ENCODE data around the gene PCARE.

PCARE gene

DNA sequence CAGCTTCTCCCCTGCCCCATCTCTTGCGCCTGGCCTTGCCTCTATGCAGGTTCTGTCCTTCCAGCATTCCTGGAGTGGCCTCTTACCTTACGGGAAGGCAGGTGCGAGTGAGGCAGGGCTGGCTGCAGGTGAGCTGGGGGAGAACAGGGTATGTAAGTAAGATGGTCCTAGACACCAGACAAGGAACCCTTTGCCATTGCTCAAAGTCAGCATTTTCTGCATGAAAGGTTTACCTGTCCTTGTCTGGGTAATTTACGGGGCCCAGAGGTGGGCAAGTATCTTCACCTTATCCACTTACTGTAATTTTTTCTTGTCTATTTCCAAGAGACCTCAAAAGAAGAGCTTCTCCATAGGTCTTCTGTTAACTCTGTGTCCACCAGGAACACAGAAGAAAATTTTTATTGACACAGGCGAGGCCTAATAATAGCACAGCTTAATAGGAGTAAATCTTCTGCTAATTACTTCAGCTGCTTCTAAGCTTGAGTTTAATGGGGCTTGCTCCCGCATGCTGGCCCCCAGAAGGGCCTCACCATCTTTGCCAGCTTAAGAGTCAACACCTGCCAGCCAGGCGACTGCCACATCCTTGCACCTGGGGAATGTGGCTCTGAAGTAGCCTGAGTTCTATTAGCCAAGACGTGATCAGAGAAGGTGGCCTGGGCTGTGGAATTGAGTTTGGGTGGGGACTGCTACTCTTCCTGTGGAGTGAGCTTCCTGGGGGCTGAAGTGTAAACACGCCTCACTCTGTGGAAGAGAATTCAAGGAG lies 27.1 kb downstream of the PCARE start:
- no peak overlapping the region for H3K9ac ChIP-seq (ENCODE audit: low read depth, low read length)
- H3K4me1 ChIP-seq (ENCODE audit: insufficient read depth, low read length): no peaks in the 10 kb centered on the region
- H3K36me3 ChIP-seq (ENCODE audit: insufficient read depth, low read length): no peaks in the 10 kb centered on the region
- H3K9me3 ChIP-seq (ENCODE audit: control insufficient read depth, insufficient read depth, low read length): no peaks in the 10 kb centered on the region

DNA sequence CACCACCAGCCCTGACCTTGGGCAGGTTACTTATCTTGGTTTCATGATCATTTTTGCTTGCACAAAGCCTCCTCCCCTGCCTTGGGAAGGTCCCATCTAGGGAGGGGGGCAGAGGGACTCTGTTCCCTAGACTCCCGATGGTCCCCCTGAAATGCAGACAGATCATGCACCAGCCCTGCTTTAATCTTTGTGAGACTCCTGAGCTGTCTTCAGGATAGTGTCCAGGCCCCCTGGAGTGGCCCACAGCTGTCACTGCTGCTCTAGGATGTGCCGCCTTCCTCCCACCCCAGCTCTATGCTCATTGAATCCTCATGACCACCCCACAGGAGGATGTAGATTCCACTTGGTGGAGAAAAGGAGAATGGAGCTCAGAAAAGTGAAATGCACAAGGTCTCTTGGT lies 28.0 kb downstream of the PCARE start:
- H3K4me1 ChIP-seq (ENCODE audit: insufficient read depth, low read length): no peaks in the 10 kb centered on the region
- no peaks in the 10 kb centered on the region for H3K36me3 ChIP-seq (ENCODE audit: insufficient read depth, low read length)
- no peaks in the 10 kb centered on the region for H3K9me3 ChIP-seq (ENCODE audit: control insufficient read depth, insufficient read depth, low read length)
- H3K9ac ChIP-seq (ENCODE audit: low read depth, low read length): no peak overlapping the region

- H3K9me3 ChIP-seq (ENCODE audit: control insufficient read depth, insufficient read depth, low read length): no peaks in the 10 kb centered on the region
- no peaks in the 10 kb centered on the region for H3K4me1 ChIP-seq (ENCODE audit: insufficient read depth, low read length)
- no peaks in the 10 kb centered on the region for H3K36me3 ChIP-seq (ENCODE audit: insufficient read depth, low read length)
- no peak overlapping the region for H3K9ac ChIP-seq (ENCODE audit: low read depth, low read length)
These were observed 29.9 kb downstream of the PCARE start for GRCh38 chr2:29044459-29044858.

GRCh38 chr2:29042561-29043075 lies 31.7 kb downstream of the PCARE start:
- H3K4me1 ChIP-seq (ENCODE audit: insufficient read depth, low read length): no peaks in the 10 kb centered on the region
- H3K36me3 ChIP-seq (ENCODE audit: insufficient read depth, low read length): no peaks in the 10 kb centered on the region
- no peak overlapping the region for H3K9ac ChIP-seq (ENCODE audit: low read depth, low read length)
- H3K9me3 ChIP-seq (ENCODE audit: control insufficient read depth, insufficient read depth, low read length): no peaks in the 10 kb centered on the region

DNA sequence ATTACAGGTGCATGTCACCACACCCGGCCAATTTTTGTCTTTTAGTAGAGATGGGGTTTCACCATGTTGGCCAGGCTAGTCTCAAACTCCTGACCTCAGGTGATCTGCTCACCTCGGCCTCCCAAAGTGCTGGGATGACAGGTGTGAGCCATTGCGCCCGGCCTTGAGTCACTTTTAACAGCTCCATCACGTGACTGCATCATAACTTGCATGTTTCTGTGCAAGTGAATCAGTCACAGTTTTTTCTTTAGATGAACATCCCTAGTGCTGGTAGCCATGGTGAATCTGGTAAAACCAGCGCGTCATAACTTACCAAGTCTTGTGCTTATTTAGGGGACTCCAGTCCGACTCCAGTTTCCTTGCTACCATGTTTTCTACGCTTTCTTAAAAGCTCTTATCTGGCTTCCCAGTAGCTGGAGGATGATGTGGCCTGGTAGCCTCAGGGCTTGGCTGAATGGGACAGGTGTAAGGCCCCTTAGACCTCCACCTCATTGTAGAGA lies 33.1 kb downstream of the PCARE start:
- no peaks in the 10 kb centered on the region for H3K36me3 ChIP-seq (ENCODE audit: insufficient read depth, low read length)
- no peaks in the 10 kb centered on the region for H3K4me1 ChIP-seq (ENCODE audit: insufficient read depth, low read length)
- no peaks in the 10 kb centered on the region for H3K9me3 ChIP-seq (ENCODE audit: control insufficient read depth, insufficient read depth, low read length)
- H3K9ac ChIP-seq (ENCODE audit: low read depth, low read length): no peak overlapping the region

GRCh38 chr2:29040552-29040951 lies 33.8 kb downstream of the PCARE start:
- no peaks in the 10 kb centered on the region for H3K4me1 ChIP-seq (ENCODE audit: insufficient read depth, low read length)
- no peak overlapping the region for H3K9ac ChIP-seq (ENCODE audit: low read depth, low read length)
- no peaks in the 10 kb centered on the region for H3K9me3 ChIP-seq (ENCODE audit: control insufficient read depth, insufficient read depth, low read length)
- no peaks in the 10 kb centered on the region for H3K36me3 ChIP-seq (ENCODE audit: insufficient read depth, low read length)

- Histone ChIP-seq H3K36me3 (ENCODE audit: insufficient read depth, low read length) (no peaks in the 10 kb centered on the region), H3K9me3 (ENCODE audit: control insufficient read depth, insufficient read depth, low read length) (no peaks in the 10 kb centered on the region), H3K4me1 (ENCODE audit: insufficient read depth, low read length) (no peaks in the 10 kb centered on the region), H3K9ac (ENCODE audit: low read depth, low read length) (no peak overlapping the region)
These were observed 34.4 kb downstream of the PCARE start for GRCh38 chr2:29039718-29040480.

- Histone ChIP-seq H3K36me3 (ENCODE audit: insufficient read depth, low read length) (no peaks in the 10 kb centered on the region), H3K9ac (ENCODE audit: low read depth, low read length) (no peak overlapping the region), H3K9me3 (ENCODE audit: control insufficient read depth, insufficient read depth, low read length) (no peaks in the 10 kb centered on the region), H3K4me1 (ENCODE audit: insufficient read depth, low read length) (peaks cover 3% of the 10 kb centered on the region; the same call in 1 of the 2 replicates)
These were observed 39.1 kb downstream of the PCARE start for GRCh38 chr2:29035016-29035745.

GRCh38 chr2:29033656-29034055 lies 40.7 kb downstream of the PCARE start:
- H3K4me1 ChIP-seq (ENCODE audit: insufficient read depth, low read length): peaks cover 3% of the 10 kb centered on the region; the same call in 1 of the 2 replicates

DNA sequence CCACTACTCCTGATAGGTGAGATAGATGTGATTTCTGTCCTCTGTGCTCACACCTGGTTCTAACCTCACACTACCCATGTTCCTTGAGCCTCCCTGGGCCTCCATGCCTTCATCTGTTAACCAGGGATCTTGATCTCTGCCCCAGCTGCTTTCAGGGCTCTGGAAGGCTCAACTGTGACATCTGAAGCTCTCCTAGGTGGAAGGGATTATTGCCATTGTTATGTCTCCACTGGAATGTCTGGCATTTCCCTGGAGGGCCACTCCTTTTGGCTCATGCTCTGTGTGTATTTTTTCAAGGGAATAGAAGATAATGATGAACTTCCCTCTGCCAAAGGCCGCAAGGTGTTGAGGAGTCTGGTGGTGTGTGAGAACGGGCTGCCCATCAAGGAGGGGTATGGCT lies 41.2 kb downstream of the PCARE start:
- no peaks in the 10 kb centered on the region for H3K36me3 ChIP-seq (ENCODE audit: insufficient read depth, low read length)
- peaks cover 3% of the 10 kb centered on the region; the same call in 1 of the 2 replicates for H3K4me1 ChIP-seq (ENCODE audit: insufficient read depth, low read length)
- H3K9me3 ChIP-seq (ENCODE audit: control insufficient read depth, insufficient read depth, low read length): no peaks in the 10 kb centered on the region
- no peak overlapping the region for H3K9ac ChIP-seq (ENCODE audit: low read depth, low read length)

More at GRCh38 chr2:29033656-29034055, 40.7 kb downstream of the PCARE start:
- Histone ChIP-seq H3K9ac (ENCODE audit: low read depth, low read length) (no peak overlapping the region), H3K9me3 (ENCODE audit: control insufficient read depth, insufficient read depth, low read length) (no peaks in the 10 kb centered on the region), H3K36me3 (ENCODE audit: insufficient read depth, low read length) (no peaks in the 10 kb centered on the region)

DNA sequence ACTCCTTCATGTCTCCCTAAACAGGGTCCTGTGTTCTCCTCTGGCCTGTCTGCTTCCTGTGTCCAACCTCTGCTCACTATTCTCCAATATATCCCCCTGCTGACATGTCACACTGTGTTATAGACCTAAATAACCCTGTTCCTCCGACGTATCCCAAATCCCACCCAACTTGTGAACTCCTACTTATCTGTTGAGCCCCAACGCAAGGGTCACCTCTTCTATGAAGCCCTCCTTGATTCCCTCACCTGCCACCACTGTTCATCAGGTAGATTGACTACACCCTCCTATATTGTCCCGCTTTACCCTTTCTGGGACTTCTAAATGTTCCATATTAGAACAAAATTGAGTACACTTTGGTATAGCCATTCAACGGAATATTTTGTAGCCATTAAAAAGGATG lies 42.1 kb downstream of the PCARE start:
- Histone ChIP-seq H3K9ac (ENCODE audit: low read depth, low read length) (no peak overlapping the region), H3K9me3 (ENCODE audit: control insufficient read depth, insufficient read depth, low read length) (no peaks in the 10 kb centered on the region), H3K4me1 (ENCODE audit: insufficient read depth, low read length) (peaks cover 3% of the 10 kb centered on the region; the same call in 1 of the 2 replicates), H3K36me3 (ENCODE audit: insufficient read depth, low read length) (no peaks in the 10 kb centered on the region)

DNA sequence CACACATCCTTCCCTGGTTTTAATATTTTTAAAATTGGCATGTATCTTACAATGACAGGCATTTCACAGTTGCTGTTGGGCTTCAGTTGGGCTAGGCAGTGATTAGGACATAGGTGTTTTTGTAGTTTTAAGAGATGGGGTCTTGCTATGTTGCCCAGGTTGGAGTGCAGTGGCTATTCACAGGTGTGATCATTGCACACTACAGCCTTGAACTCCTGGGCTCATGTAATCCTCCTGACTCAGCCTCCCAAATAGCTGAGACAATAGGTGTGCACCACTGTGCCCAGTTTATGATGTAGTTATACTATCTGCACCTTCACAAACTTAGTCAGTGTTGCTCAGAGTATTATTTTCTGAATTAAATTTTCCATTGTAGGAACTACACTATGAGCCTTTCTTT lies 43.3 kb downstream of the PCARE start:
- H3K4me1 ChIP-seq (ENCODE audit: insufficient read depth, low read length): peaks cover 3% of the 10 kb centered on the region; the same call in 1 of the 2 replicates
- H3K9me3 ChIP-seq (ENCODE audit: control insufficient read depth, insufficient read depth, low read length): no peaks in the 10 kb centered on the region
- H3K9ac ChIP-seq (ENCODE audit: low read depth, low read length): no peak overlapping the region
- H3K36me3 ChIP-seq (ENCODE audit: insufficient read depth, low read length): no peaks in the 10 kb centered on the region

DNA sequence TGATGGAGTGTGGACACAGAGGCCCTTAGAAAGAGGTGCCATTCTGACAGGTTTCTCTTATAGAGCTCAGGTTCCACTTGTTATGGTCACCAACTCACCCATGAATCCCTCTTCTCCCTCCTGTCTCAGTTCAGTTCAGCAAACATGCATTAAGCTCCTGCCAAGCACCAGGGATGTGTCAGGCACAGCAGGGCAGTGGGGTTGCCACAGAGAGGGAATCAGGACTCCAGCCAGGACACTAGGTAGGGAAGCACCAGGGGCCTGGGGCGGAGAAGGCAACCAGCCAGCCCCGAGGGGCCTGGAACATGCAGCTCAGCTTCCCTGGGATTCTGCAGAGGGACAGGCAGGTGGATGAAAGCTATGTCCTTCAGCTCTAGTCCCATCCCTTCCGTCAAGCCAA lies 48.6 kb downstream of the PCARE start:
- no peak overlapping the region for H3K9ac ChIP-seq (ENCODE audit: low read depth, low read length)
- H3K36me3 ChIP-seq (ENCODE audit: insufficient read depth, low read length): no peaks in the 10 kb centered on the region
- H3K4me1 ChIP-seq (ENCODE audit: insufficient read depth, low read length): no peaks in the 10 kb centered on the region
- no peaks in the 10 kb centered on the region for H3K9me3 ChIP-seq (ENCODE audit: control insufficient read depth, insufficient read depth, low read length)

DNA sequence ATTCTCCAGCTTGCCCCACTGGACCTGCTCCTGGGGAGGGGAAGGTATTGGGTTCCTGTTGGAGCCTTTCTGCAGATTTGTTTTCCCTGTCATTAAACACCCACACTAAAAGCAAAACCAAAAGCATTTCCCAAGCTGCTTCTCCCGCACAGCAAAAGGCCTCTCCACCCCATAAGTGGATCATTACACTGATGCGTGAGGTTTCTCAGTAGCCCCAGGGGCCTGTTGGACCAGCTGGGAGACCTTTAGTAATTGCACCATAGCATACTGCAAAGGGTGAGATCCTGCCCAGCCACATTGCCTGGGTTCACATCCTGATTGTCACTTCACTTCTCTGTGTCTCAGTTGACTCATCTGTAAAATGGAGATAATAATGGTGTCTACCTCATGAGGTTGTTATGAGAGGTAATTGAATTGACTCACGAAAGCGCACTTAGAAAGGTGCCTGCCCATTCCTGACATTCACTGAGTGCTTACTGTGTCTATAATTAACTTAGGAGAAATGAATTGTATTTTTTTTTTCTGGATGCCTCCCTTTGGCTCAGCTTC lies 49.4 kb downstream of the PCARE start:
- Histone ChIP-seq H3K9ac (ENCODE audit: low read depth, low read length) (no peak overlapping the region), H3K36me3 (ENCODE audit: insufficient read depth, low read length) (no peaks in the 10 kb centered on the region), H3K4me1 (ENCODE audit: insufficient read depth, low read length) (no peaks in the 10 kb centered on the region), H3K9me3 (ENCODE audit: control insufficient read depth, insufficient read depth, low read length) (no peaks in the 10 kb centered on the region)
